Cardiac septum (tissue), 1 donor: ENCODE results near the gene ADCY4. TPM values are rescaled to one million over a fixed set of nuclear protein-coding genes. Genes with fewer than 3 reads are reported as not detected.
A peak's percentile ranks its signal among the peaks of the same experiment; 100 is the strongest.
"Not testable (repeated sequence)": the region's sequence is repeated elsewhere in the genome, so short reads cannot be mapped to it uniquely, and the experiment has no call there.

Source experiments
- DNase-seq: peaks from one replicate; pipeline ENCODE4 v3.0.0-alpha.2; 2020; ENCODE audit warnings: low spot score
- intact Hi-C: fragments of 100-400 bp; cut with DNase I; formaldehyde crosslinking; loops from one replicate; pipeline ENCODE4 v1.14.0; 2022
- total RNA-seq: library from RNA; stranded (reverse); fragmentation: NEBNext Ultra II Directional; extraction: Animal tissue kit (Norgen Biotek cat#: 25700); gene quantifications from one replicate; pipeline ENCODE4 v1.2.1, GENCODE V29; 2021
- donor health status: DM: no; HTN: no; CAD: no.

The ADCY4 gene
- total RNA-seq, 1 donor from 2014 or later, result 71.9 TPM

GRCh38 chr14:24367514-24368211 is 32.8 kb upstream of the ADCY4 start, which contains the start of gene NFATC4:
TSS of gene NFATC4 (plus strand) at chr14:24368184. CDS start at chr14:24368341, 157 bp downstream.
- no peak for DNase-seq
- intact Hi-C loops, result loop anchor here (2.0 kb wide), 2 partner anchors 31 to 33 kb away; partner anchors contain the start of genes ADCY4 and NYNRIN

- intact Hi-C loops, result loop anchor here (1.0 to 2.0 kb wide), 3 partner anchors 32 to 64 kb away; partner anchors contain the start of genes ADCY4 and NYNRIN
- DNase-seq, result peak; percentile 90
Observed at GRCh38 chr14:24366721-24367513, 32.0 kb upstream of the ADCY4 start.

- intact Hi-C loops, result loop anchor here (1.0 to 2.0 kb wide), 3 partner anchors 32 to 65 kb away; partner anchors contain the start of genes ADCY4 and NYNRIN
Observed at GRCh38 chr14:24366413-24366720, 31.5 kb upstream of the ADCY4 start.

GRCh38 chr14:24365600-24366412 is 30.9 kb upstream of the ADCY4 start:
- intact Hi-C loops, result loop anchor here (1.0 to 2.0 kb wide), 3 partner anchors 31 to 65 kb away; partner anchors contain the start of genes ADCY4 and NYNRIN
- DNase-seq, result peak; percentile 87

More at GRCh38 chr14:24366413-24366720, 31.5 kb upstream of the ADCY4 start:
- no peak for DNase-seq

- no peak for DNase-seq
- intact Hi-C loops, result no loop called here
Observed at GRCh38 chr14:24364841-24365240, 30.0 kb upstream of the ADCY4 start.

- DNase-seq, result no peak
- intact Hi-C loops, result no loop called here
Observed at GRCh38 chr14:24363401-24363800, 28.5 kb upstream of the ADCY4 start.

- DNase-seq, result no peak
- intact Hi-C loops, result no loop called here
Observed at GRCh38 chr14:24362241-24362960, 27.5 kb upstream of the ADCY4 start.

GRCh38 chr14:24361326-24361725 is 26.5 kb upstream of the ADCY4 start:
- intact Hi-C loops, result no loop called here
- DNase-seq, result no peak

- intact Hi-C loops, result no loop called here
- no peak for DNase-seq
Observed at GRCh38 chr14:24360281-24360680, 25.4 kb upstream of the ADCY4 start.

- intact Hi-C loops, result no loop called here
- no peak for DNase-seq
Observed at GRCh38 chr14:24356208-24356607, 21.3 kb upstream of the ADCY4 start.

- no peak for DNase-seq
- intact Hi-C loops, result no loop called here
Observed at GRCh38 chr14:24355009-24355408, 20.1 kb upstream of the ADCY4 start.

- intact Hi-C loops, DNase-seq: not testable (repeated sequence)
Observed at GRCh38 chr14:24354482-24354825, 19.6 kb upstream of the ADCY4 start.

- intact Hi-C loops, result no loop called here
- no peak for DNase-seq
Observed at GRCh38 chr14:24353559-24354481, 18.9 kb upstream of the ADCY4 start.

GRCh38 chr14:24351517-24351916 is 16.6 kb upstream of the ADCY4 start:
- intact Hi-C loops, result no loop called here
- no peak for DNase-seq

- intact Hi-C loops, result no loop called here
- DNase-seq, result no peak
Observed at GRCh38 chr14:24349742-24350141, 14.9 kb upstream of the ADCY4 start.

- DNase-seq, result no peak
- intact Hi-C loops, result no loop called here
Observed at GRCh38 chr14:24348186-24348585, 13.3 kb upstream of the ADCY4 start.

- DNase-seq, result no peak
- intact Hi-C loops, result no loop called here
Observed at GRCh38 chr14:24347134-24347533, 12.3 kb upstream of the ADCY4 start.
